ENCODE data around the gene EIF4B. TPM values are rescaled to one million over a fixed set of nuclear protein-coding genes. Genes with fewer than 3 reads are reported as not detected.

Gene EIF4B
- total RNA-seq, 1 experiment from 2014 or later = 393 TPM

- Histone ChIP-seq H3K4me1 (ENCODE audit: insufficient read depth, low read length, poor library complexity, severe bottlenecking) (peaks cover 25% of the 10 kb centered on the region), H3K9me3 (ENCODE audit: low read depth, low read length, poor library complexity, severe bottlenecking) (no peaks in the 10 kb centered on the region), H3K27ac (ENCODE audit: low read depth, low read length, poor library complexity, severe bottlenecking) (no peak overlapping the region), H3K36me3 (ENCODE audit: insufficient read depth, low read length, poor library complexity, severe bottlenecking) (no peaks in the 10 kb centered on the region), H3K27me3 (replicated peaks; ENCODE audit: insufficient read depth, low read depth, low read length, poor library complexity) (no peaks in the 10 kb centered on the region), H3K4me3 (ENCODE audit: low read depth, low read length, poor library complexity, severe bottlenecking) (no peak overlapping the region)
- DNase-seq (ENCODE audit: low spot score) = no peak
- BruUV-seq (replicated peaks) = no TSS peak
- POLR2A ChIA-PET (ENCODE audit: low non-redundant PET) = no interaction called here
- CTCF ChIA-PET = interaction anchor here (2.1 kb wide), 1 partner anchor 10 kb away, joined by 6 read pairs; no protein-coding TSS in a partner anchor
- intact Hi-C loops (cut with micrococcal nuclease; ENCODE audit: unreplicated experiment) = no loop called here
- TF ChIP-seq EZH2 (IDR thresholded peaks at IDR 0.05; ENCODE audit: borderline replicate concordance, low read depth, low read length, poor library complexity, severe bottlenecking) (no peak), CTCF (conservative IDR thresholded peaks at IDR 0.05; ENCODE audit: low read depth, low read length) (no peak)
These were observed 50.0 kb downstream of the EIF4B start for GRCh38 chr12:53056296-53056695.

- DNase-seq (ENCODE audit: low spot score) = no peak
- Histone ChIP-seq H3K4me1 (ENCODE audit: insufficient read depth, low read length, poor library complexity, severe bottlenecking) (peaks cover 24% of the 10 kb centered on the region), H3K27ac (ENCODE audit: low read depth, low read length, poor library complexity, severe bottlenecking) (no peak overlapping the region), H3K9me3 (ENCODE audit: low read depth, low read length, poor library complexity, severe bottlenecking) (no peaks in the 10 kb centered on the region), H3K27me3 (replicated peaks; ENCODE audit: insufficient read depth, low read depth, low read length, poor library complexity) (no peaks in the 10 kb centered on the region), H3K36me3 (ENCODE audit: insufficient read depth, low read length, poor library complexity, severe bottlenecking) (no peaks in the 10 kb centered on the region), H3K4me3 (ENCODE audit: low read depth, low read length, poor library complexity, severe bottlenecking) (no peak overlapping the region)
- TF ChIP-seq CTCF (conservative IDR thresholded peaks at IDR 0.05; ENCODE audit: low read depth, low read length) (no peak), EZH2 (IDR thresholded peaks at IDR 0.05; ENCODE audit: borderline replicate concordance, low read depth, low read length, poor library complexity, severe bottlenecking) (no peak)
- ChIA-PET POLR2A (ENCODE audit: low non-redundant PET) (no interaction called here), CTCF (interaction anchor here (2.1 kb wide), 1 partner anchor 9 kb away, joined by 6 read pairs; no protein-coding TSS in a partner anchor)
- intact Hi-C loops (cut with micrococcal nuclease; ENCODE audit: unreplicated experiment) = no loop called here
- BruUV-seq (replicated peaks) = no TSS peak
These were observed 50.6 kb downstream of the EIF4B start for GRCh38 chr12:53056901-53057300.

- Histone ChIP-seq H3K27ac (ENCODE audit: low read depth, low read length, poor library complexity, severe bottlenecking) (no peak overlapping the region), H3K9me3 (ENCODE audit: low read depth, low read length, poor library complexity, severe bottlenecking) (no peaks in the 10 kb centered on the region), H3K4me3 (ENCODE audit: low read depth, low read length, poor library complexity, severe bottlenecking) (no peak overlapping the region), H3K4me1 (ENCODE audit: insufficient read depth, low read length, poor library complexity, severe bottlenecking) (peaks cover 17% of the 10 kb centered on the region), H3K36me3 (ENCODE audit: insufficient read depth, low read length, poor library complexity, severe bottlenecking) (no peaks in the 10 kb centered on the region), H3K27me3 (replicated peaks; ENCODE audit: insufficient read depth, low read depth, low read length, poor library complexity) (no peaks in the 10 kb centered on the region)
- POLR2A ChIA-PET (ENCODE audit: low non-redundant PET) = no interaction called here
- TF ChIP-seq CTCF (conservative IDR thresholded peaks at IDR 0.05; ENCODE audit: low read depth, low read length) (no peak), EZH2 (IDR thresholded peaks at IDR 0.05; ENCODE audit: borderline replicate concordance, low read depth, low read length, poor library complexity, severe bottlenecking) (no peak)
- intact Hi-C loops (cut with micrococcal nuclease; ENCODE audit: unreplicated experiment) = no loop called here
- DNase-seq (ENCODE audit: low spot score) = no peak
- CTCF ChIA-PET = no interaction called here
- BruUV-seq (replicated peaks) = no TSS peak
These were observed 51.7 kb downstream of the EIF4B start for GRCh38 chr12:53057816-53058500.

Measured in A673 (cell line).